Measurements from ENCODE around the gene TRAPPC10.
"Not testable (repeated sequence)": the region's sequence is repeated elsewhere in the genome, so short reads cannot be mapped to it uniquely, and the experiment has no call there.

The TRAPPC10 gene

DNA sequence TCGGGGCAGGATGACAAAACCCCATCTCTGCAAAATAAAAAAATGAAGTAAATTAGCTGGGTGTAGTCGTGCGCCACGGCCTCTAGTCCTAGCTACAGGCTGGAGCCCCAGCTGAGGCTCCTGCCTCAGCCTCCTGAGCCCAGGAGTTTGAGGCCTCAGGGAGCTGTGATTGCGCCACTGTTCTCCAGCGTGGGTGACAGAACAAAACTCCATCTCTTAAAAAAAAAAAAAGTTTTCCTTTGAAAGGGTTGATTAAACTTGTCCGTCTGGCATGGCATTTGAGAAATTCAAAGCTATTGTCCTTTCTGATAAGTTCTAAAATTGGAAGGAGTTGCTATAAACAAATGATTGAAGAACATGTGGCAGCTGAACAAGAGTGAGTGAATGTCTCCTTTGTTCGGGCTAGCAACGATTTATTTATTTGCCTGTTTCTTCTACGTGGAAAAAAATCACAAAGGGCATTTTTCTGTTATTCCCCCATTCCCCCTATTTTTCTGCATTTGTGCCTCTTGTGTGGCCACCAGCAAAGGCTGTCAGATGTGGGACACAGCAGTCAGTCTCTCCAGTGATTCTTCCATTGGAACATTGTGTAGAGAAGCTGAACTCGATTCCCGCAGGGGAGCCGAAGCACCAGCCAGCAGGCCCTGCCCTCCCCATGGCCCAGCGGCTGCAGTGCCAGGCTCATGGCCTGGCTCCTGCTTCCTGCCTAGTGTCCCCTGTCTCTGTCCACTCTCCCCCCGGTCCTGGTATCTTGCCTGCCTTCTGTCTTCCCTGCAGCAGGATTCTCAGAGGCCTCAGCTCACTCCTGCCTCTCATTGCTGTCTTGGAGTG lies 73.6 kb downstream of the TRAPPC10 start:
- TF ChIP-seq GATA2 (IDR thresholded peaks at IDR 0.05; ENCODE audit: low read depth, low read length) (no peak), GATA3 (IDR thresholded peaks at IDR 0.05; ENCODE audit: low read depth, low read length) (no peak)

DNA sequence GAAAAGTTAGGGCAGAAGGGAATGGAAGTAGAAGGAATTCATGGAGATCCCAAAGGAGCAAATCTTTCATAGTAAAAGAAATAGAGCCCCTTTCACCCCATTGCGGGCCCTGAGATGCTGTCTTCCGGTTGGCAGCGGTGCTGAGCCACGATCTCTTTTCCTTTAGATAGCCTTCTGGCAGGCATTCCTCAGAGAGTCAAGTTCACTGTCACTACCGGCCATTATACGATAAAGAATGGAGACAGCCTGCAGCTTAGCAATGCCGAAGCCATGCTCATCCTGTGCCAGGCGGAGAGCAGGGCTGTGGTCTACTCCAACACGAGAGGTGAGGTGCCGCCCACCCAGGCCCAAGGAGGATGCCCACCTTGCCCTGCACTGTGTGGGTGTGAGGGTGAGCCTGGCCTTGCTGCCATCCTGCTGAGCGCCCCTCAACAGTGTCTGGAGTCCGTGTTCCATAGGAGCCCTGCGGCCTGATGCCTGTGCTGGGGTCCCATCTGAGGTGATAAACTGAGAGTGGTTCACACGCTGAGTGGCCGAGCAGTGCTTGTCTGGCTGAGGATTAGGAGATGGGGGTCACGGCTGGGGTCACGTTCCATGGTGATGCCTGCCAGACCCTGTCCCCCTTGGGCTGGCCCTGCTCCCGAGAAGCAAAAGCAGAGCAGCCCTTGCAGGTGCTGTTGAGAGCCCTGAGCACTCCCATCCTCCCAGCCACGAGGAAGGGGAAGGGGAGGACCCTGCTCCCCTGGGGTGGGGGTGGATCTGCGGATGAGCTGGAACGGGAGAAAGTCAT lies 74.7 kb downstream of the TRAPPC10 start:
- TF ChIP-seq GATA3 (IDR thresholded peaks at IDR 0.05; ENCODE audit: low read depth, low read length) (no peak), GATA2 (IDR thresholded peaks at IDR 0.05; ENCODE audit: low read depth, low read length) (no peak)

DNA sequence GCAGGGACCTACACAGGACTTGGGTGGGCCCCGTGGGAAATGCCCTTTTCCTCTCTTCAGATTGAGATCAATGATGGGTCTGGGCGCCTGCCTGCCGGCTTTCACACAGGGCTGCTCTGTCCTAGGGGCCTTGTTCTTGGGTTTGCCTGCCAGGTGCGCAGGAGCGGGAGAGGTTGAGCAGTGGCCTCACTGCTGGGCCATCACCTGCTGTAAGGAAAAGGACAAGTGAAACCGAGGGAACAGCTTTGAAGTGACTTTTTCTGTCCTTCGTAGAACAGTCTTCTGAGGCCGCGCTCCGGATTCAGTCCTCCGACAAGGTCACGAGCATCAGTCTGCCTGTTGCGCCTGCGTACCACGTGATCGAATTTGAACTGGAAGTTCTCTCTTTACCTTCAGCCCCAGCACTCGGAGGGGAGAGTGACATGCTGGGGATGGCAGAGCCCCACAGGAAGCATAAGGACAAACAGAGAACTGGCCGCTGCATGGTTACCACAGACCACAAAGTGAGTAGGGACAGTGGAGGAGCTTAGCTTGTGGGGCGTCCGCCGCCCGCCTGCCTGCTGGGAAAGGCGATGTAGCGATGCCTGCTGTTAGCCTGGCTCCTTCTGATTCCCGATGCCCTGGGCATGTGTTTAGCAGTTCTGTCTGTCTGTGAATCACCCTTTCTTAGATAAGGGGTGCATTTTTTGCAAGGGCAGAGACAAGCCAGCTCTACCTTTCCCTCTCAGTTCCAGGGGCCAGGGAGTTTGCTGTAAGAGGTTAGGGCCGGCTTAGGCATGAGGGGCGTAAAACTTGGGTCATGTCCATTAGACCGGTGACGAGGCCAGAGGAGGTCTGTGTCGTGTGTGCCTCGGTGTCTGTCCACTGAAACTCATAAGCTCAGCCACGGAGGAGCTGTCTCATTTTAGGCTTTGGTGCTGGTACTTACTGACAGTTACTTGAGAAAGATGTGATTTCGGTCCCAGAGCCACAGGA lies 75.6 kb downstream of the TRAPPC10 start:
- TF ChIP-seq GATA3 (IDR thresholded peaks at IDR 0.05; ENCODE audit: low read depth, low read length), result no peak
- TF ChIP-seq GATA2 (IDR thresholded peaks at IDR 0.05; ENCODE audit: low read depth, low read length), result no peak

DNA sequence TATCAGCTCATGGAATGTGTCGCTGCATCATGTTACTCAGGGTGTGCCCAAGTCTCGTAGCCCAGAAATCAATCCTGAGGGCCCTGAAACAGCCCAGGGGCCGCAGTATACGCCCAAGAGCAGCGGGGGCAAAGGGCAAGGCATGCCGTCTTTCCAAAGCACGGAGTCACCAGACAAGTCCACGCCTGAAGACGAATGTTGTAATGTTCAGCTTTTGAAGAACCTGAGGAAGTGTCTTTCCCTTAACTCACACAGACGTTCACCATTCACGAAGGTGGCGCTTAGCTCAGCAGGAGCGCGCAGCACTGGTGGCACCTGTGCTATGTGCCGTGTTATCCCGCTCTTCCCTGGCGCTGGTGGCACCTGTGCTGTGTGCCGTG lies 76.3 kb downstream of the TRAPPC10 start:
- no peak for TF ChIP-seq GATA3 (IDR thresholded peaks at IDR 0.05; ENCODE audit: low read depth, low read length)
- TF ChIP-seq GATA2 (IDR thresholded peaks at IDR 0.05; ENCODE audit: low read depth, low read length), result no peak

DNA sequence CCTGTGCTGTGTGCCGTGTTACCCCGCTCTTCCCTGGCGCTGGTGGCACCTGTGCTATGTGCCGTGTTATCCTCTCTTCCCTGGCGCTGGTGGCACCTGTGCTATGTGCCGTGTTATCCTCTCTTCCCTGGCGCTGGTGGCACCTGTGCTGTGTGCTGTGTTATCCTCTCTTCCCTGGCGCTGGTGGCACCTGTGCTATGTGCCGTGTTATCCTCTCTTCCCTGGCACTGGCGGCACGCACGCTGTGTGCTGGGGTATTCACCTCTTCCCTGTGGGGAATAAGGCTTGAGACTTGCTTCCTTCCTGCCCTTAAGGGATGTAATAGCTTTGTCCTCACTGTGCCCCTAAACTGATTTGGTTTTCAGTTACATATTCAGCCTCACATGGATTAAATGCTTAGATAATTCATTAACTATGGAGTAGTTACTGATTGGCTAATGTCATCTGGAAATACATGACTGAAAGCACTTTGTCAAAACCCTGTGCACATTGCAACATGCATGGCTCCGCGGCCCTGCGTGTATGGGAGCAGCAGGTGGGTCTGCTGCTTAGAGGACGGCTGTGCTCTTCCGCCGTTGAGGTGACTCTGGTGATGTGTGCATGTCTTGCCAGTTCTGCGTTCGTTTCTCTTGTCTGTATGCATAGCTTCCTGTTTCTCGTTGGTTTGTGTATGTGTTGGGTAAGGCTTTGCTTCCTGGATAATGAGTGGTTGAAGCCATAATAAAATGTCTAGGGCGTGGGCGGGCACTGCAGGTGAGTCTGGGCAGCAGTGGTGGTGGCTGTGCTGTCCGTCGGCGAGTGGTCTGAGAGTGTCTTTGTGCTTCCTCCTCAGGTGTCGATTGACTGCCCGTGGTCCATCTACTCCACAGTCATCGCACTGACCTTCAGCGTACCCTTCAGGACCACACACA lies 77.1 kb downstream of the TRAPPC10 start:
- TF ChIP-seq GATA2 (IDR thresholded peaks at IDR 0.05; ENCODE audit: low read depth, low read length) (no peak), GATA3 (IDR thresholded peaks at IDR 0.05; ENCODE audit: low read depth, low read length) (no peak)

DNA sequence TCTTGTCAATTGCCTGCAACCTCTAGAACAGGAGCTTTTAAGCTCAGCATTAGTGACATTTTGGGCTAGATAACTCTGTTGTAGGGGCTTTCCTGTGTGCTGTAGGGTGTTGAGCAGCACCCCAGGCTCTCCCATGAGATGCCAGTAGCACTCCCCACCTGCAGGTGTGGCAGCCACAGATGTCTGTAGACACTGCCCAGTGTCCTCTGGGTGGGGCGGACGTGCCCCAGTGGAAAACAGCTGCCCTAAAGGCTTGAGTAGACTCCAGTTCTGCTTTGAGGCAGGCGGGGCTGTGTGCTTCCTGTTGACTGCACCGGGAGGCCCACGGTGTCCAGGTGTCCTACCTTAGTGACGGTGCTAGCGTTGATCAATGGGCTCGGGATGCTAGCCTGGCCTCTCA lies 78.2 kb downstream of the TRAPPC10 start:
- TF ChIP-seq GATA3 (IDR thresholded peaks at IDR 0.05; ENCODE audit: low read depth, low read length) (no peak), GATA2 (IDR thresholded peaks at IDR 0.05; ENCODE audit: low read depth, low read length) (no peak)

DNA sequence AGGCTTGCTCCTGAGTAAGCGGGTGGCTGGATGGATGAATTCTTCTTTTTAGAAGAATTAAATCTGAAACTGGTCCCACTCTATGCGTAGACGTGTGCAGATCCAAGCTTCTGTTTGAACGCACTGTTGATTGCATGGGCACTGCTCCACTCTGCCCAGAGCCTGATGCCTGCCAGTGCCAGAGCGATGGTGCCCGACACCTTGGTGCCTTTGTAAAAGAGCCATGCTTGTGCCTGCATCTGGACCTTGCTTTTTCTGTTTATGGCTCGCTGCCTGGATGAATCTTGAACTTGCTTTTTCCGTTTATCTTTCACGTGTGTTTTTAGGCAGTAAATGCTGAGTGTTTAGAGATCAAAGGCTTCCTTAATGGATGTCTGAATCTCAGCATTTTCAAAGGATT lies 80.1 kb downstream of the TRAPPC10 start:
- TF ChIP-seq GATA3 (IDR thresholded peaks at IDR 0.05; ENCODE audit: low read depth, low read length), result no peak
- no peak for TF ChIP-seq GATA2 (IDR thresholded peaks at IDR 0.05; ENCODE audit: low read depth, low read length)

DNA sequence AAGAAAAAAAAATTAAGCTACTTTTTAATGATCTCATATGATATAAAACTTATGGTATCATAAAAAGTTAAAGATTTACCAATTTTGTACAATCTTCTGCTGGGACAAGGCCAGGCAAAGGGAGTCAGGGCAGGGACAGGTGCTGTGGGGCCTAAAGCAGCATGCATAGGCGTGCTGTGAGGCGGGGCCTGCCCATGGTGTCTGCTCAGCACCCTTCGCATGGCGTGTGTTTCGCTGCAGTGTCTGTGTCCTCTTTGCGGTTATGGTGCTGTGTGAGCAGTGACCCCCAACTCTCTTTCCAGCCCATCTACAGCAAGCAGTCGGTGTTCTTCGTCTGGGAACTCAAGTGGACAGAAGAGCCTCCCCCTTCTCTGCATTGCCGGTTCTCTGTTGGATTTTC lies 81.7 kb downstream of the TRAPPC10 start:
- no peak for TF ChIP-seq GATA3 (IDR thresholded peaks at IDR 0.05; ENCODE audit: low read depth, low read length)
- TF ChIP-seq GATA2 (IDR thresholded peaks at IDR 0.05; ENCODE audit: low read depth, low read length), result no peak

DNA sequence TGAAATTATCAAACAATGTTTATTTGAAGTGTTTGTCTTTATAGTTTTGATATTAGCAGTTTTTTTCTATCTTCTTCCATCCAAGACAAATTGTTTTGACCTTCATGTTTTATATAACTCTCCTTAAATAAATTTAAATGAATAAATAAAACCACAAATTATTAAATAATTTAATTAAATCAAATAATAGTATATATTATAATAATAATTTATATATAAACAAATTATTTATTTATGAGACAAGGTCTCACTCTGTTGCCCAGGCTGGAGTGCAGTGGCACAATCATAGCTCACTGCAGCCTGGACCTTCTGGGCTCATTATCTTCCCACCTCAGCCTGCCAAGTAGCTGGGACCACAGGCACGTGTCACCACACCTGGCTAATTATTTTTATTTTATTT lies 82.7 kb downstream of the TRAPPC10 start:
- TF ChIP-seq GATA2 (IDR thresholded peaks at IDR 0.05; ENCODE audit: low read depth, low read length) (no peak), GATA3 (IDR thresholded peaks at IDR 0.05; ENCODE audit: low read depth, low read length) (no peak)

DNA sequence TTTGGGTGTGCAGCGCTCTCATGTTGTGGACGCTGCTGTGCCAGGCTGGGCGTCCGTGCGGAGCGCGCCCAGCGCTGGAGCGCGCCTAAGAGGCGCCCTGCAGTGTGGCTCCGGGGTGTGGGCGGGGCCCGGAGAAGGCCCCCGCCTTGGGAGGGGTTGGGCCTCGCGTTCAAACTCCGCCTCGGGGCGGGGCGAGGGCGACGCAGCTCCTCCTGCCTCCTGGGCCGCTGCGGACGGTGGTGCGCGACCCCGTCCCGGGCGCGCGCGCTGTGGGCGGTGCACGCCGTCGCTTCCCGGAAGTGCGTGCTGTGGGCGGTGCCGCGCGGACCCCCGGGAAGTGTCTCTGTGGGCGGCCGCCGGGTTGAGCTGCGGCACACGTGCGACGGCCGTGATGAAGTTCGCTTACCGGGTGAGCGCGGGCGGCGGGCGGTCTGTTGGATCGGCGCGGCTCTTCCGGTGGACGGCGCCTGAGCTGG lies 95.0 kb downstream of the TRAPPC10 start, which contains the start of gene PWP2:
Gene PWP2, plus strand, starts transcription at position 374 of the 476 bp plus-strand sequence. Its CDS starts 18 bp downstream, at position 392.
- not testable (repeated sequence) for TF ChIP-seq GATA2, GATA3 (IDR thresholded peaks at IDR 0.05; ENCODE audit: low read depth, low read length)
